Smooth muscle cell (in vitro differentiated cells): Measurements from ENCODE around the gene SLC6A12. TPM values are rescaled to one million over a fixed set of nuclear protein-coding genes. Genes with fewer than 3 reads are reported as not detected.

Experiments used
- DNase-seq: peaks from one replicate; lab custom pipeline; 2025; ENCODE audit not compliant: unreplicated experiment; lab: John Stamatoyannopoulos, UW
- H2AFZ ChIP-seq: fragments of 200-600 bp; sonication (generic); 2 replicates; pipeline ENCODE4 v1.6.0; 2016; ENCODE audit warnings: antibody characterized with exemption, low read depth, mild to moderate bottlenecking
- H3F3A ChIP-seq: fragments of 200-600 bp; sonication (generic); 2 replicates; pipeline ENCODE4 v1.6.0; 2017; ENCODE audit warnings: antibody characterized with exemption, low read depth
- H3K27ac ChIP-seq: fragments of 200-600 bp; sonication (generic); 2 replicates; pipeline ENCODE4 v1.5.1; 2016; ENCODE audit warnings: low read depth, mild to moderate bottlenecking
- H3K27me3 ChIP-seq: fragments of 200-600 bp; sonication (generic); 2 replicates; pipeline ENCODE4 v1.6.1; 2016; ENCODE audit warnings: low read depth, mild to moderate bottlenecking
- H3K36me3 ChIP-seq: fragments of 200-600 bp; sonication (generic); 2 replicates; pipeline ENCODE4 v1.5.1; 2016; ENCODE audit warnings: low read depth
- H3K4me1 ChIP-seq: fragments of 200-600 bp; sonication (generic); 2 replicates; pipeline ENCODE4 v1.5.1; 2016; ENCODE audit warnings: low read depth
- H3K4me2 ChIP-seq: fragments of 200-600 bp; sonication (generic); 2 replicates; pipeline ENCODE4 v1.6.0; 2016; ENCODE audit warnings: mild to moderate bottlenecking
- H3K4me3 ChIP-seq: fragments of 200-600 bp; sonication (generic); 2 replicates; pipeline ENCODE4 v1.5.1; 2016; ENCODE audit warnings: mild to moderate bottlenecking
- H3K79me2 ChIP-seq: fragments of 200-600 bp; sonication (generic); 2 replicates; pipeline ENCODE4 v1.6.0; 2016; ENCODE audit warnings: low read depth, mild to moderate bottlenecking
- H3K9ac ChIP-seq: fragments of 200-600 bp; sonication (generic); 2 replicates; pipeline ENCODE4 v1.6.0; 2016; ENCODE audit warnings: low read depth
- H3K9me3 ChIP-seq: fragments of 200-600 bp; sonication (generic); replicated peaks from 2 replicates; pipeline ENCODE4 v1.5.1; 2016; ENCODE audit warnings: low read depth
- H4K20me1 ChIP-seq: fragments of 200-600 bp; sonication (generic); 2 replicates; pipeline ENCODE4 v1.6.0; 2016; ENCODE audit warnings: low read depth
- CTCF ChIP-seq: fragments of 200-600 bp; sonication (generic); IDR thresholded peaks from 2 replicates; pipeline ENCODE4 v1.5.1; 2017; ENCODE audit warnings: borderline replicate concordance, mild to moderate bottlenecking, antibody characterized with exemption; ENCODE audit not compliant: insufficient read depth, poor library complexity, severe bottlenecking
- WGBS: methylation state at CpG from one replicate; pipeline ENCODE4 v1.1.7; 2016; ENCODE audit warnings: low lambda C conversion rate; 5-methylcytosine and 5-hydroxymethylcytosine counted together
- polyA plus RNA-seq: library from polyadenylated mRNA; unstranded; fragments of >200 nt; fragmentation: Nextera tagmentation; extraction: Ambion mirVana; gene quantifications from 2 replicates; pipeline ENCODE4 v1.2.1, GENCODE V29; 2016
- total RNA-seq: library from RNA; depleted of rRNA; stranded (reverse); fragments of >200 nt; gene quantifications from 2 replicates; pipeline ENCODE4 v1.2.3, GENCODE V29; 2014

The SLC6A12 gene
- total and polyA plus RNA-seq, 2 experiments from 2014 or later: 0.22 TPM; not detected in 1

DNA sequence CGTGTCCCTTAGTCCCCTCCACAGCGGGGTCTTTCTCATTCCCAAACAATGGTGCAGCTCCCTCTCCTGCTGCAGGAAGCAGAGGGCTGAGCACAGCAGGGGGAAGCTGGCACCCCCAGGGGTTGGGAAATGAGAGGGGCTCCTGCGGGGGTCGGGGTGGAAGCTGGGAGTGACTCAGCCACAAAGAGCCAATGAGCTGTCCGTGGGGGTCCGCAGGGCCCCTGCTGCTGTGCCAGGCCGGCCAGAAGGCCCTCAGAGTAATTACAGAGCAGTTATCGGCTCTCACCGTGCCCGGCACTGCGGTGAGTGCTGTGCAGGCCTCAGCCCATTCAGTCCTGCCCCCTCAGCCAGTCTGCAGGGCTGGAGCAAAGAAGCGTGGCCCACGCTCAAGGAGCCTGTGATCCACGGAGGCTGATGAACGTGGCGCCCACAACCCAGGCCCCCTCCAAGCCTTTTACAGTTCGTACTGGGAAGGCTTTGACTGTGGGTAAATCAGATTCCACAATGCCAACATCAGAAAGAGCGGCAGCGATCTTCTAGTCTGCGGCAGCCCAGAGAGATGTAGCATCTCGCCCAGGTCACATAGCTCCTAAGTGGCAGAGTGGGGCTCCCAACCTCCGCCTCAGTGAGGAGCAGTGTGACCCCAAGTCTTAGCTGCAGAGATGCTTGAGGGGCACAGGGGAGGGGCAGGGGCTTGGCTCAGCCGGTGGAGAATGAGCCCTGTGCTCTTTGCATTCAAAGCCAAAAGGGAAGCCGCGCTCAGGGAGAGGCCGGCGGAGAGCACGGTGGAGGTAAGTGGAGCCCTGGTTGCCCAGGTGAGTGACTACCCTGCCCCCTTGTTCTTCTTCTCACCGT is 43.4 kb downstream of the SLC6A12 start:
- Histone ChIP-seq H3K27me3 (no peaks in the 10 kb centered on the region), H3K9me3 (no peaks in the 10 kb centered on the region), H3K79me2 (no peaks in the 10 kb centered on the region), H3K27ac (no peak overlapping the region), H3K4me3 (no peak overlapping the region), H3F3A (no peaks in the 10 kb centered on the region), H3K4me2 (no peak overlapping the region), H2AFZ (no peak overlapping the region), H3K36me3 (no peaks in the 10 kb centered on the region), H4K20me1 (no peaks in the 10 kb centered on the region), H3K9ac (no peak overlapping the region), H3K4me1 (peaks cover 23% of the 10 kb centered on the region)
- 86% methylated on average over 29 of the region's 29 CpGs for WGBS
- no peak for DNase-seq
- no peak for TF ChIP-seq CTCF

- Histone ChIP-seq H3K9ac (no peak overlapping the region), H3K9me3 (no peaks in the 10 kb centered on the region), H3K27ac (peak overlapping the region; percentile 41), H4K20me1 (no peaks in the 10 kb centered on the region), H3K4me3 (no peak overlapping the region), H3K79me2 (no peaks in the 10 kb centered on the region), H3K4me1 (peaks cover 25% of the 10 kb centered on the region), H3K4me2 (peak overlapping the region; percentile 68), H3K36me3 (no peaks in the 10 kb centered on the region), H3K27me3 (no peaks in the 10 kb centered on the region), H3F3A (no peaks in the 10 kb centered on the region), H2AFZ (no peak overlapping the region)
- peak; percentile 12 for TF ChIP-seq CTCF
- 91% methylated on average over 17 of the region's 17 CpGs for WGBS
- no peak for DNase-seq
These were observed 44.2 kb downstream of the SLC6A12 start for GRCh38 chr12:169528-170370.

GRCh38 chr12:168763-169525 is 45.0 kb downstream of the SLC6A12 start:
- WGBS: 43% methylated on average over 22 of the region's 22 CpGs
- no peaks in the 10 kb centered on the region for H4K20me1 ChIP-seq
- H3K9ac ChIP-seq: no peak overlapping the region
- H3K79me2 ChIP-seq: no peaks in the 10 kb centered on the region
- no peaks in the 10 kb centered on the region for H3K36me3 ChIP-seq
- no peaks in the 10 kb centered on the region for H3K27me3 ChIP-seq
- peak overlapping the region; percentile 41 for H3K27ac ChIP-seq
- peak overlapping the region; percentile 68 for H3K4me2 ChIP-seq
- peak; percentile 7 for TF ChIP-seq CTCF
- no peak overlapping the region for H3K4me3 ChIP-seq
- peaks cover 33% of the 10 kb centered on the region for H3K4me1 ChIP-seq
- H2AFZ ChIP-seq: peak overlapping the region; percentile 56
- no peaks in the 10 kb centered on the region for H3K9me3 ChIP-seq
- H3F3A ChIP-seq: no peaks in the 10 kb centered on the region
- DNase-seq: no peak
